ENCODE results near the gene ACSS2. TPM values are rescaled to one million over a fixed set of nuclear protein-coding genes. Genes with fewer than 3 reads are reported as not detected.

ACSS2 gene
- total RNA-seq, 4 donors from 2014 or later: 158 to 473 (median 267) TPM

- H3K9me3 ChIP-seq: no peaks in the 10 kb centered on the region
- no peaks in the 10 kb centered on the region for H3K36me3 ChIP-seq
- H3K4me3 ChIP-seq: no peak overlapping the region
- no peak for DNase-seq
- H3K27ac ChIP-seq: no peak overlapping the region
- H3K27me3 ChIP-seq: no peaks in the 10 kb centered on the region
- no peaks in the 10 kb centered on the region for H3K4me1 ChIP-seq
- TF ChIP-seq CTCF (IDR thresholded peaks at IDR 0.05) (no peak), POLR2A (IDR thresholded peaks at IDR 0.05) (no peak)
These were observed 33.0 kb upstream of the ACSS2 start for GRCh38 chr20:34843421-34843820.

DNA sequence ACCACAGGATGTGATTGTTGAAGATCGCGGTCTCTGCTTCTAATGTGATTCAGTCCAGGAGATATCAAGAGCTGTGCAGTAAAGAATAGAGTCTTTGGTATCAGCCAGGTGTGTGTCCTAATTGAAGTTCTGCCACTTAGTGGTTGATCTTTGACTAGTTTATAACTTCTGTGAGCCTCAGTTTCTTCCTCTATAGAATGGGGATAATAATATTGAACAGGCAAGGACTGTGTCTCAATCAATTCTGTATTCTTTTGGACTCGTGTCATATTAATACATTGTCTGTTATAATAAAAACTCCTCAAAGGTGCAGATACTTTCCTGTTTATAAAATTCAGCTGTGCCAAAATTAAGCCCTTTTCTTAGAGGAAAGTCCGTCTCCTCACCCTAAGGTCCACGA, 27.8 kb upstream of the ACSS2 start:
- TF ChIP-seq CTCF (IDR thresholded peaks at IDR 0.05): no peak
- TF ChIP-seq POLR2A (IDR thresholded peaks at IDR 0.05): no peak
- H3K36me3 ChIP-seq: peaks cover 0 to 20% (median 0%) of the 10 kb centered on the region in 3 donors
- no peak overlapping the region for H3K27ac ChIP-seq
- H3K27me3 ChIP-seq: no peaks in the 10 kb centered on the region
- H3K4me1 ChIP-seq: no peaks in the 10 kb centered on the region
- no peak overlapping the region for H3K4me3 ChIP-seq
- no peak for DNase-seq
- H3K9me3 ChIP-seq: no peaks in the 10 kb centered on the region

DNA sequence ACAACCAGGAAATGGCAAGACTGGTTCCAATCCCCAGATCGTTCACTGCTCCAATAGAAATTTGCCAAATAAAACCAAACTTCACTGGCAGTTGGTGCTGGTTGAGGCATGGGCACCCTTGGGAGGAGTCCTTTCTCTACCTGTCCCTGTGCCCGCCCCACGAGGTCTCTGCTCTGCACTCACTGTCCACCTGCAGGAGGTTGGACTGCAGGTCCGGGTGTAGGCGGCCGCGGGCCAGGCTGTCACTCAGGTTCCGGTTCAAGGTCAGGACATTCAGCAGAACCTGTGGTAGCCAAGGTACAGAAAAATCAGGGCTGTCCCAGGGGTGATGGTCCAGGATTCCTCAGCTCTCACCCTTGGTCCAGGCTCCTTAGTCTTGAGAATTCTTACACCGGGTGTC, 26.6 kb upstream of the ACSS2 start:
- no peaks in the 10 kb centered on the region for H3K4me1 ChIP-seq
- peaks cover 0 to 20% (median 0%) of the 10 kb centered on the region in 3 donors for H3K36me3 ChIP-seq
- no peak overlapping the region for H3K4me3 ChIP-seq
- TF ChIP-seq CTCF (IDR thresholded peaks at IDR 0.05) (no peak), POLR2A (IDR thresholded peaks at IDR 0.05) (no peak)
- no peak overlapping the region for H3K27ac ChIP-seq
- H3K27me3 ChIP-seq: no peaks in the 10 kb centered on the region
- H3K9me3 ChIP-seq: no peaks in the 10 kb centered on the region
- peak in 1 of 3 donors; percentile 37 for DNase-seq

DNA sequence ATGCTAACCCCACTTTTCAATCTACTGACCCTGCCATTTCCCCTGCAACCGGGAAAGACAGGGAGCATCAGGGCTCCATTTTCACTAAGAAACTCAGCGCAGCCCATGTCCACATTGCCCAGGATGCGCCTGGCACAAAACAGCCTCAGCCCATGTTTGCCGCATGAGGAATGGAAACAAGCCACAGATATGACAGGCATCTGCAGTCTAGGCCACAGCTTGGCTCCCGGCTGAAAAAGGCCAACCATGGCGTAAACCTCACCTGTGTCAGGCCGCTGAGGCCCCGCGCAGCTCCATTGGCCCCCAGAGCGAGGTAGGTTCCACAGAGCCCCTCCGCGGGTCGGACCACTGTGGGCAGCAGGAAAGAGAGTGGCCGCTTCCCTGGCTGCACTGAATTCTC, 25.4 kb upstream of the ACSS2 start:
- Histone ChIP-seq H3K4me1 (no peaks in the 10 kb centered on the region), H3K9me3 (no peaks in the 10 kb centered on the region), H3K27ac (no peak overlapping the region), H3K27me3 (no peaks in the 10 kb centered on the region), H3K4me3 (no peak overlapping the region), H3K36me3 (peaks cover 0 to 20% (median 0%) of the 10 kb centered on the region in 3 donors)
- DNase-seq: peak in 1 of 3 donors; percentile 31
- TF ChIP-seq CTCF (IDR thresholded peaks at IDR 0.05) (no peak), POLR2A (IDR thresholded peaks at IDR 0.05) (no peak)

- H3K9me3 ChIP-seq: no peaks in the 10 kb centered on the region
- H3K27ac ChIP-seq: no peak overlapping the region
- peak in 1 of 3 donors; percentile 33 for DNase-seq
- H3K4me3 ChIP-seq: no peak overlapping the region
- peaks cover 0 to 20% (median 0%) of the 10 kb centered on the region in 3 donors for H3K36me3 ChIP-seq
- H3K27me3 ChIP-seq: no peaks in the 10 kb centered on the region
- H3K4me1 ChIP-seq: no peaks in the 10 kb centered on the region
- TF ChIP-seq POLR2A (IDR thresholded peaks at IDR 0.05): no peak
- no peak for TF ChIP-seq CTCF (IDR thresholded peaks at IDR 0.05)
These were observed 24.1 kb upstream of the ACSS2 start for GRCh38 chr20:34852298-34852697.

DNA sequence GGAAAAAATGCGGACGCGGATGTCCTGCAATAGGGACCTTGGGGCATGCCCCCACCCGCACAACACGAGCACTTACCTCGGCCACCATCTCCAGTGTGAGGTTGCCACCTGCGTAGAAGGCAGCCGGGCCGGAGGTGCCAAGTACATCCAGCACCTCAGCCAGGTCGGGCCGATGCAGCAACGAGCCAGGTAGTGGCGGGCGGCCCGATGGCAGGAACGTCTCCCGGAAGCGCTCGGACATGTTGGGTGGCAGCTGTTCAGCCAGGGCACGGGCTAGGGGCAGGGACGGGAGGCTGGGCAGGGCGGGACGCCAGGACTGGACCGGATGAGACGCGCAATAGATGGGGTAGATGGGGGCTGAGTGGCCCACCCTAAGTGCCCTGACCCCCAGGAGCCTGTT, 17.0 kb upstream of the ACSS2 start:
- Histone ChIP-seq H3K27ac (no peak overlapping the region), H3K4me3 (no peak overlapping the region), H3K4me1 (no peaks in the 10 kb centered on the region), H3K9me3 (no peaks in the 10 kb centered on the region), H3K36me3 (peaks cover 0 to 11% (median 0%) of the 10 kb centered on the region in 3 donors), H3K27me3 (no peaks in the 10 kb centered on the region)
- DNase-seq: no peak
- no peak for TF ChIP-seq CTCF (IDR thresholded peaks at IDR 0.05)

Measured in Peyer's patch (tissue), 4 donors.